Measurements from ENCODE around the gene PDE1C. TPM values are rescaled to one million over a fixed set of nuclear protein-coding genes. Genes with fewer than 3 reads are reported as not detected.

Gene PDE1C
- total RNA-seq, 2 donors from 2014 or later, result 35.7 to 47.8 TPM

GRCh38 chr7:31767686-31768358 is 302.4 kb downstream of the PDE1C start:
- TF ChIP-seq, protein P1, sequence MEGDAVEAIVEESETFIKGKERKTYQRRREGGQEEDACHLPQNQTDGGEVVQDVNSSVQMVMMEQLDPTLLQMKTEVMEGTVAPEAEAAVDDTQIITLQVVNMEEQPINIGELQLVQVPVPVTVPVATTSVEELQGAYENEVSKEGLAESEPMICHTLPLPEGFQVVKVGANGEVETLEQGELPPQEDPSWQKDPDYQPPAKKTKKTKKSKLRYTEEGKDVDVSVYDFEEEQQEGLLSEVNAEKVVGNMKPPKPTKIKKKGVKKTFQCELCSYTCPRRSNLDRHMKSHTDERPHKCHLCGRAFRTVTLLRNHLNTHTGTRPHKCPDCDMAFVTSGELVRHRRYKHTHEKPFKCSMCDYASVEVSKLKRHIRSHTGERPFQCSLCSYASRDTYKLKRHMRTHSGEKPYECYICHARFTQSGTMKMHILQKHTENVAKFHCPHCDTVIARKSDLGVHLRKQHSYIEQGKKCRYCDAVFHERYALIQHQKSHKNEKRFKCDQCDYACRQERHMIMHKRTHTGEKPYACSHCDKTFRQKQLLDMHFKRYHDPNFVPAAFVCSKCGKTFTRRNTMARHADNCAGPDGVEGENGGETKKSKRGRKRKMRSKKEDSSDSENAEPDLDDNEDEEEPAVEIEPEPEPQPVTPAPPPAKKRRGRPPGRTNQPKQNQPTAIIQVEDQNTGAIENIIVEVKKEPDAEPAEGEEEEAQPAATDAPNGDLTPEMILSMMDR (IDR thresholded peaks at IDR 0.05), result no peak
- no peaks in the 10 kb centered on the region for H3K27me3 ChIP-seq
- no peak overlapping the region for H3K4me3 ChIP-seq
- no peak for DNase-seq (ENCODE audit: low spot score)
- H3K4me1 ChIP-seq, result no peaks in the 10 kb centered on the region
- H3K36me3 ChIP-seq, result no peaks in the 10 kb centered on the region
- H3K27ac ChIP-seq, result no peak overlapping the region
- H3K9me3 ChIP-seq, result no peaks in the 10 kb centered on the region

- no peak overlapping the region for H3K27ac ChIP-seq
- H3K36me3 ChIP-seq, result no peaks in the 10 kb centered on the region
- H3K4me1 ChIP-seq, result no peaks in the 10 kb centered on the region
- no peaks in the 10 kb centered on the region for H3K27me3 ChIP-seq
- H3K4me3 ChIP-seq, result no peak overlapping the region
- no peak for DNase-seq (ENCODE audit: low spot score)
- TF ChIP-seq, protein P1 (IDR thresholded peaks at IDR 0.05), result no peak
- H3K9me3 ChIP-seq, result no peaks in the 10 kb centered on the region
These were observed 305.7 kb downstream of the PDE1C start for GRCh38 chr7:31764462-31764861.

GRCh38 chr7:31763548-31763947 is 306.7 kb downstream of the PDE1C start:
- Histone ChIP-seq H3K9me3 (no peaks in the 10 kb centered on the region), H3K27ac (no peak overlapping the region), H3K4me3 (no peak overlapping the region), H3K36me3 (no peaks in the 10 kb centered on the region), H3K27me3 (no peaks in the 10 kb centered on the region), H3K4me1 (no peaks in the 10 kb centered on the region)
- no peak for DNase-seq (ENCODE audit: low spot score)
- TF ChIP-seq, protein P1 (IDR thresholded peaks at IDR 0.05), result no peak

DNA sequence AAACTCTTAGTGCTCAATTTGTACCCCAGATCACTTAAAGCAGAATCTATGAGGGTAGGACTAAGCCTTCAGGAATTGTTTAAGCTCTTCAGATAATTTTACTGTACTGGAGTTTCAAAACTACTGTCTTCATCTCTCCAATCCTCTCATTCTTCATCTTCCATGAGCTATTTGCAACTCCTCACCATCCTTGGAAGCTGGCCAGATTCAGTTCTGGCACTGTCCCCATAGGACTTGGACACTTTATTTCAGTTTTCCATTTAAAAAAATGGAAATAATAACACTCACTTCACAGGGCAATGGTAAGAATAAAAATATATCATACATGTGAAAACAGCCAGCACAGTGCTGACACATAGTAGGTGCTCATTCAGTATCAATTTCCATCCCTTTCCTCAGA is 308.6 kb downstream of the PDE1C start:
- no peaks in the 10 kb centered on the region for H3K36me3 ChIP-seq
- TF ChIP-seq, protein P1 (IDR thresholded peaks at IDR 0.05), result no peak
- no peak overlapping the region for H3K27ac ChIP-seq
- no peak for DNase-seq (ENCODE audit: low spot score)
- no peak overlapping the region for H3K4me3 ChIP-seq
- H3K9me3 ChIP-seq, result no peaks in the 10 kb centered on the region
- H3K4me1 ChIP-seq, result no peaks in the 10 kb centered on the region
- no peaks in the 10 kb centered on the region for H3K27me3 ChIP-seq

GRCh38 chr7:31758755-31759154 is 311.5 kb downstream of the PDE1C start:
- DNase-seq (ENCODE audit: low spot score), result no peak
- no peak overlapping the region for H3K4me3 ChIP-seq
- no peaks in the 10 kb centered on the region for H3K9me3 ChIP-seq
- TF ChIP-seq, protein P1 (IDR thresholded peaks at IDR 0.05), result no peak
- no peaks in the 10 kb centered on the region for H3K36me3 ChIP-seq
- H3K4me1 ChIP-seq, result no peaks in the 10 kb centered on the region
- no peak overlapping the region for H3K27ac ChIP-seq
- no peaks in the 10 kb centered on the region for H3K27me3 ChIP-seq

DNA sequence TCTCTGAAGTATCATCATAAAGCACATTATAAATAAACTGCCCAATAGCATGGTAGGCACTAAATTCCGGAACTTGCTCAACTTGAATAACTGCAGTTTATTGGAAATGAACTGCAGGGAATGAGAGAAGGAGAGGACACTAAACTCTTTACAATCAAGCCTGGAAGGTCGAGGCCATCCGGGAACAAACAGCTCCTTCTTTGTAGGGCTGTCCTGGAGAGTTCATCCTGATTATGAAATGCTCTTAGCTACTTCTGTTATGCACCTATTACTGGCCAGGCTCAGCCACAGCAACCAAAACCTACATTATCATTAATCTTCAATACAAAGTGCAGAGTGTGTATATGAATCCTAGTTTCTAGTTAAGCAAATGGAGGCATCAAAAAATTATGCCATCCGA is 318.5 kb downstream of the PDE1C start:
- Histone ChIP-seq H3K36me3 (no peaks in the 10 kb centered on the region), H3K27me3 (no peaks in the 10 kb centered on the region), H3K4me3 (no peak overlapping the region), H3K4me1 (no peaks in the 10 kb centered on the region), H3K27ac (no peak overlapping the region), H3K9me3 (no peaks in the 10 kb centered on the region)
- DNase-seq (ENCODE audit: low spot score), result no peak
- TF ChIP-seq, protein P1 (IDR thresholded peaks at IDR 0.05), result no peak

All from right atrium auricular region (tissue), 2 donors.